GM10266 (cell line): ENCODE measurements around the gene C17orf50.
A peak's percentile ranks its signal among the peaks of the same experiment; 100 is the strongest.

ENCODE experiments used
- DNase-seq: peaks from one replicate; pipeline ENCODE4 v3.0.0; 2012; ENCODE audit errors: extremely low spot score
- TF ChIP-seq, protein P1 (sequence below): IDR thresholded peaks from 2 replicates; pipeline ENCODE4 v1.5.1; 2012; ENCODE audit warnings: mild to moderate bottlenecking, low read depth; ENCODE audit not compliant: control insufficient read depth, insufficient read depth; ENCODE audit errors: missing control alignments

C17orf50 gene

DNA sequence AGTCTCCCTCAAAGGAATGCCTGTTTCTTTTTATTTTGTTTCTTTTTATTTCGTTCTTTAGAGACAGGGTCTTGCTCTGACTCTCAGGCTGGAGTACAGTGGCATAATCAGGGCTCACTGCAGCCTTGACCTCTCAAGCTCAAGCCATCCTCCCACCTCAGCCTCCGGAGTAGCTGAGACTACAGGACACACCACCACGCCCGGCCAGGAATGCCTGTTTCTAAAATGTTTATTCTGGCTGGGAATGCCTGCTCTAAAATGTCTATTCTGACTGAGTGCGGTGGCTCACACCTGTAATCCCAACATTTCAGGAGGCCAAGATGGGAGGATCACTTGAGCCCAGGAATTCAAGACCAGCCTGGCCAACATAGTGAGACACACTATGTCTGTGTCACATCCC is 37.2 kb downstream of the C17orf50 start:
- TF ChIP-seq, protein P1, sequence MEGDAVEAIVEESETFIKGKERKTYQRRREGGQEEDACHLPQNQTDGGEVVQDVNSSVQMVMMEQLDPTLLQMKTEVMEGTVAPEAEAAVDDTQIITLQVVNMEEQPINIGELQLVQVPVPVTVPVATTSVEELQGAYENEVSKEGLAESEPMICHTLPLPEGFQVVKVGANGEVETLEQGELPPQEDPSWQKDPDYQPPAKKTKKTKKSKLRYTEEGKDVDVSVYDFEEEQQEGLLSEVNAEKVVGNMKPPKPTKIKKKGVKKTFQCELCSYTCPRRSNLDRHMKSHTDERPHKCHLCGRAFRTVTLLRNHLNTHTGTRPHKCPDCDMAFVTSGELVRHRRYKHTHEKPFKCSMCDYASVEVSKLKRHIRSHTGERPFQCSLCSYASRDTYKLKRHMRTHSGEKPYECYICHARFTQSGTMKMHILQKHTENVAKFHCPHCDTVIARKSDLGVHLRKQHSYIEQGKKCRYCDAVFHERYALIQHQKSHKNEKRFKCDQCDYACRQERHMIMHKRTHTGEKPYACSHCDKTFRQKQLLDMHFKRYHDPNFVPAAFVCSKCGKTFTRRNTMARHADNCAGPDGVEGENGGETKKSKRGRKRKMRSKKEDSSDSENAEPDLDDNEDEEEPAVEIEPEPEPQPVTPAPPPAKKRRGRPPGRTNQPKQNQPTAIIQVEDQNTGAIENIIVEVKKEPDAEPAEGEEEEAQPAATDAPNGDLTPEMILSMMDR = no peak
- DNase-seq = no peak

DNA sequence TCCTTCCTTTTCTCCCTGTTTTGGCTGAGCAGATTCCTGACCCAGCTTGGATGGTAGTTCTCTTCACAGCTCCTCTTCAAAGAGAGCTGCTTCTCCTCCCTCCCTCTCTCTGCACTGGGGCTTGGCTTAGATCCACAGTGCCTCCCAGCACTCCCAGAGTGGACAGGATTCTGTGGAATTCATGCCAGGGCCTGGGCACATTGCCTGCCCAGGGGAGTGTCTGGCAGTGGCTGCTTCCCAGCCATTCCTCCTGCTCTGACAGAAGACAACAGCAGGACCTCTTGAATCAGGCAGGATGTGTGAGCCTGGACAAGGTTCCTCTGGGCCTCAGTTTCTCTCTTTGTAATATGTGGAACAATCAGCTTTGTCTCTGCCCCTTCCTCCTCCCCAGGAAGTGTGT is 39.3 kb downstream of the C17orf50 start:
- TF ChIP-seq, protein P1 = no peak
- DNase-seq = no peak

GRCh38 chr17:35801583-35802224 is 41.0 kb downstream of the C17orf50 start:
- no peak for DNase-seq
- TF ChIP-seq, protein P1 = no peak

GRCh38 chr17:35804658-35805192 is 44.0 kb downstream of the C17orf50 start:
- TF ChIP-seq, protein P1 = peak; percentile 74
- DNase-seq = peak; percentile 90

DNA sequence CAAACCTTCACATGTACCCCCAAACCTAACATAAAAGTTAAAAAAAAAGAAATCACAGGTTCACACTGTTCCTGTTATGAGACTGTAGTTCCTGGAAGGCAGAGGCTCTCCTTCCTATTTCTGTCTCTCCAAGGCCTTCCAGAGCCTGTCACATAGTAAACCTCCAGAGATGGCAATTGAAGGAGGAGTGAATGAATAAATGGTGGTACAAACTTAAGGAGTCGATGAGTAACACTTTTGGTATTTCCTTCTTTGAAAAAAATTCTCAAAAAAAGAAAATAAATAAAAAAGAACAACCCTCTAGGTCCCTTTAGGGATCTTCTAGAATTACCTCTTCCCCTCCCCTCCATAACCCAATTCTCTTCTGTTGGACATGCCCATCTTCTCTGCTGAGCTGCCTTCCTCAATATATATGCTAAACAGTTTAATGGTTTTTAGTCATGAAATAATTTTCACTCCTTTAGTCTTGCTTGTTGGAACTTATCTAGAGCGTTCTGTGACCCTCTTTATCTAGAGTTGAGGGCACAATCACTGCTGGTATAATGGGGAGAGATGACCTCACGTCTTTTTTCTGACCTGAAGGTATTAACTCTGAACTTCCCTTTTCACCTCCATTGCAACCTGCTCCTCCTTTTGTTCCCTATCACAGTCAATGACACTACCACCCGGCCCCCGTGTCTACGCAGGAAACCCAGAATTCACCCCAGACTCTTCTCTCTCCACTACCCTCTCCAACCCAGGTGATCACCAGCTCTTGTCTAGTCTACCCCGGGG is 46.9 kb downstream of the C17orf50 start:
- TF ChIP-seq, protein P1 = no peak
- no peak for DNase-seq

DNA sequence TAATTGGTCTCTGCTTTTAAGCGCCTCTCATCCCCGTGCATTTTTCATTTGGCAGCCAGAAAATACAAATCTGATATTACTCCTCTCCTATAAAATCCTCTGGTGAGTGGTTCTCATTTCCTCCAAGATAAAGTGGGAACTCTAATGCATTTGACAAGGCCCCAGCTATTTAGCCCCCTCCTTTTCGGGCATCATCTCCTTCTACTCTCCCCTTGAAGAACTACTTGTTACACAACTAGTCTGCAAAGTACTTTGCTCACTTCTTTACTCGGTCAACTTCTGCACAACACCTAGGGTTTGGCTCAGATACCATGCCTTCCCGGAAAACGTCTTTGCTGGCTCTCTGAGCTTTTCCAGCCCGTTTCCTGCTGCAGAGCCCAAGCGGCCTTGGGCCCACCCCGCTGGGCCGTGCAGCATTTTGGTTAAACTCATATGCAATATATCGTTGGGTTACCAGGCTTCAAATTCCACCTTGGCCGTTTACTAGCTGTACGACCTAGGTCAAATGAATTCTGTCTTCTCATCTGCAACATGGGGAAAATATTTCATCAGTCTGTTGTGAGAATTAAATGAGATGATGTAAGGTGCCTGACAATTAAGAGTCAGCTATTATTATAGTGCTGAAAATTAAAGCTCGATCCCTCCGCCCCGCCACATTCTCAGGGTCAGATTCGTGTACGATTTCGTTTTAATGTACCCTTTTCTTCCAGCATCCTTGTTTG is 47.7 kb downstream of the C17orf50 start:
- TF ChIP-seq, protein P1 = no peak
- DNase-seq = no peak
